Osteoblast (primary cell): ENCODE results near the gene KRT13. TPM values are rescaled to one million over a fixed set of nuclear protein-coding genes. Genes with fewer than 3 reads are reported as not detected.

Experiments used
- DNase-seq: peaks from one replicate; pipeline ENCODE4 v3.0.0; 2011; ENCODE audit warnings: low spot score, mixed read lengths; ENCODE audit not compliant: insufficient read length; ENCODE audit errors: missing footprints
- H2AFZ ChIP-seq: 2 replicates; pipeline ENCODE4 v1.6.0; 2011; ENCODE audit warnings: mild to moderate bottlenecking, low read length
- H3K27ac ChIP-seq: 2 replicates; pipeline ENCODE4 v1.5.1; 2011; ENCODE audit warnings: mild to moderate bottlenecking, low read depth, low read length, moderate library complexity
- H3K27me3 ChIP-seq: 2 replicates; pipeline ENCODE4 v1.6.0; 2012; ENCODE audit warnings: mild to moderate bottlenecking, control low read depth, inconsistent platforms, low read length, moderate library complexity; ENCODE audit not compliant: insufficient read depth
- H3K36me3 ChIP-seq: 2 replicates; pipeline ENCODE4 v1.5.1; 2011; ENCODE audit warnings: mild to moderate bottlenecking, low read length, control low read depth, moderate library complexity; ENCODE audit not compliant: insufficient read depth
- H3K4me1 ChIP-seq: 2 replicates; pipeline ENCODE4 v1.5.1; 2011; ENCODE audit warnings: mild to moderate bottlenecking, low read length, control low read depth, moderate library complexity; ENCODE audit not compliant: insufficient read depth
- H3K4me2 ChIP-seq: 2 replicates; pipeline ENCODE4 v1.6.0; 2011; ENCODE audit warnings: mild to moderate bottlenecking, low read length; ENCODE audit not compliant: insufficient read depth
- H3K4me3 ChIP-seq: fragments of 200-600 bp; sonication (generic); 3 replicates; pipeline ENCODE4 v1.5.1; 2012; ENCODE audit warnings: mild to moderate bottlenecking, low read length, inconsistent platforms; ENCODE audit not compliant: insufficient read depth
- H3K79me2 ChIP-seq: 2 replicates; pipeline ENCODE4 v1.6.0; 2012; ENCODE audit warnings: mild to moderate bottlenecking, low read length, control low read depth, inconsistent platforms; ENCODE audit not compliant: insufficient read depth
- H3K9me3 ChIP-seq: 2 replicates; pipeline ENCODE4 v1.5.1; 2011; ENCODE audit warnings: low read depth, low read length, control low read depth
- H4K20me1 ChIP-seq: 2 replicates; pipeline ENCODE4 v1.6.0; 2012; ENCODE audit warnings: mild to moderate bottlenecking, low read length, control low read depth; ENCODE audit not compliant: insufficient read depth
- CTCF ChIP-seq: IDR thresholded peaks from 2 replicates; pipeline ENCODE4 v1.5.1; 2011; ENCODE audit warnings: mild to moderate bottlenecking, low read depth, low read length, moderate library complexity; ENCODE audit errors: extremely low read depth
- total RNA-seq: library from RNA; depleted of rRNA; stranded (reverse); fragments of >200 nt; gene quantifications from 2 replicates; pipeline ENCODE4 v1.2.3, GENCODE V29; 2012

The KRT13 gene
- total RNA-seq, 1 donor, result not detected

DNA sequence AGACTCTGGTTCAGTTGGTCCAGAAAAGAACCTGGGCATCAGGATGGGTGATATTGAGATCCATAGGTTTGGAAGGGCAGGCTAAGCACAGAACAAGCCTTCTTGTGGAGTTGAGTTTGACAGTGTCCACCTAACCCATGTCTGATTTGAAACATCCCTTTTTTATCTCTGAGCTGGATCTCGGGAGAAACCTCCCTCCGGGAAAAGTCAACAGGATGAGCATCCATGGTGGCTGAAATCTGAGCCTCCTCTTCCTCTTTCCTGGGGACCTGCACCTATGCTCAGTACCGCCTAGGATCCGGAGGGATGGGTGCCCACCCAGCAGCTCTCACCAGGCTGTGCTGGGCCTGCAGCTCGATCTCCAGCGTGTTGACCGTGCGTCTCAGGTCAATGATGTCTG lies 41.7 kb downstream of the KRT13 start:
- TF ChIP-seq CTCF, result no peak
- H3K79me2 ChIP-seq, result no peaks in the 10 kb centered on the region
- H3K27ac ChIP-seq, result no peak overlapping the region
- no peaks in the 10 kb centered on the region for H3K36me3 ChIP-seq
- H3K4me1 ChIP-seq, result peaks cover 19% of the 10 kb centered on the region
- H3K4me2 ChIP-seq, result no peak overlapping the region
- peak; percentile 26 for DNase-seq
- H3K4me3 ChIP-seq, result no peak overlapping the region
- H3K27me3 ChIP-seq, result no peaks in the 10 kb centered on the region
- H3K9me3 ChIP-seq, result no peaks in the 10 kb centered on the region
- H2AFZ ChIP-seq, result no peak overlapping the region
- no peaks in the 10 kb centered on the region for H4K20me1 ChIP-seq

- H3K9me3 ChIP-seq, result no peaks in the 10 kb centered on the region
- no peaks in the 10 kb centered on the region for H3K36me3 ChIP-seq
- no peak for DNase-seq
- no peak overlapping the region for H3K4me2 ChIP-seq
- H3K79me2 ChIP-seq, result no peaks in the 10 kb centered on the region
- H3K4me3 ChIP-seq, result no peak overlapping the region
- peaks cover 16% of the 10 kb centered on the region for H3K4me1 ChIP-seq
- no peak overlapping the region for H2AFZ ChIP-seq
- no peaks in the 10 kb centered on the region for H4K20me1 ChIP-seq
- TF ChIP-seq CTCF, result no peak
- H3K27ac ChIP-seq, result no peak overlapping the region
- no peaks in the 10 kb centered on the region for H3K27me3 ChIP-seq
These were observed 42.7 kb downstream of the KRT13 start for GRCh38 chr17:41462705-41463104.

- no peaks in the 10 kb centered on the region for H3K79me2 ChIP-seq
- no peak overlapping the region for H3K4me3 ChIP-seq
- no peaks in the 10 kb centered on the region for H3K9me3 ChIP-seq
- no peak for DNase-seq
- no peaks in the 10 kb centered on the region for H3K27me3 ChIP-seq
- H4K20me1 ChIP-seq, result no peaks in the 10 kb centered on the region
- no peaks in the 10 kb centered on the region for H3K36me3 ChIP-seq
- no peak overlapping the region for H2AFZ ChIP-seq
- H3K4me2 ChIP-seq, result no peak overlapping the region
- H3K4me1 ChIP-seq, result peaks cover 11% of the 10 kb centered on the region
- no peak for TF ChIP-seq CTCF
- H3K27ac ChIP-seq, result no peak overlapping the region
These were observed 47.7 kb downstream of the KRT13 start for GRCh38 chr17:41457676-41458075.

GRCh38 chr17:41456204-41456603 lies 49.2 kb downstream of the KRT13 start:
- TF ChIP-seq CTCF, result peak; percentile 43
- Histone ChIP-seq H3K27ac (no peak overlapping the region), H3K4me1 (peaks cover 11% of the 10 kb centered on the region), H3K9me3 (peaks cover 3% of the 10 kb centered on the region), H3K36me3 (no peaks in the 10 kb centered on the region), H3K27me3 (no peaks in the 10 kb centered on the region), H3K4me3 (no peak overlapping the region), H3K79me2 (no peaks in the 10 kb centered on the region), H4K20me1 (no peaks in the 10 kb centered on the region), H2AFZ (no peak overlapping the region), H3K4me2 (no peak overlapping the region)
- DNase-seq, result peak; percentile 6
